Activated CD8-positive, alpha-beta T cell treated with anti-CD3 and anti-CD28 coated beads for 36 hours (primary cell): ENCODE data around the gene RPRD1B. TPM values are rescaled to one million over a fixed set of nuclear protein-coding genes. Genes with fewer than 3 reads are reported as not detected.

ENCODE experiments used
- ATAC-seq: fragments of 200-7000 bp; cut with Tn5 transposase; one replicate; pipeline ENCODE4 v1.10.0; 2021; ENCODE audit warnings: mild to moderate bottlenecking, moderate library complexity
- CTCF ChIA-PET: fragments of 350-600 bp; sonication (Branson Sonifier 250); formaldehyde crosslinking; loops from one replicate; lab custom pipeline; 2021; ENCODE audit warnings: antibody characterized with exemption; lab: Charles Lee
- POLR2A ChIA-PET: fragments of 350-600 bp; sonication (Branson Sonifier 250); formaldehyde crosslinking; loops from one replicate; lab custom pipeline; 2021; ENCODE audit warnings: antibody characterized with exemption; lab: Charles Lee
- DNase-seq: peaks from one replicate; pipeline ENCODE4 v3.0.0-alpha.2; 2020
- H3K27ac Mint-ChIP-seq: one replicate; pipeline ENCODE4 v1.8.0; 2021; ENCODE audit warnings: mild to moderate bottlenecking, mixed read lengths
- H3K27me3 Mint-ChIP-seq: one replicate; pipeline ENCODE4 v1.8.0; 2021; ENCODE audit warnings: mixed read lengths
- H3K36me3 Mint-ChIP-seq: one replicate; pipeline ENCODE4 v1.8.0; 2021; ENCODE audit warnings: low read depth, mixed read lengths
- H3K4me1 Mint-ChIP-seq: one replicate; pipeline ENCODE4 v1.8.0; 2021; ENCODE audit warnings: low read depth, mixed read lengths
- H3K4me3 Mint-ChIP-seq: one replicate; pipeline ENCODE4 v1.8.0; 2021; ENCODE audit warnings: mild to moderate bottlenecking, moderate library complexity, mixed read lengths
- H3K9me3 Mint-ChIP-seq: one replicate; pipeline ENCODE4 v1.8.0; 2021; ENCODE audit warnings: mixed read lengths
- CTCF ChIP-seq: fragments of 200-600 bp; IDR thresholded peaks from one replicate; pipeline ENCODE4 v1.8.0; 2022; ENCODE audit warnings: antibody characterized with exemption, mild to moderate bottlenecking
- intact Hi-C: fragments of 100-400 bp; cut with micrococcal nuclease; formaldehyde crosslinking; loops from one replicate; pipeline ENCODE4 v1.10.0; 2022
- total RNA-seq, 2 experiments: library from RNA; stranded (reverse); gene quantifications; one replicate each; pipeline ENCODE4 v1.2.3, GENCODE V29; 2021

The RPRD1B gene
- total RNA-seq, 2 experiments from 2014 or later: 29.1 to 29.3 TPM

- peak; percentile 68 for ATAC-seq
- POLR2A ChIA-PET: interaction anchor here (0.8 kb wide), 1 partner anchor 18 kb away, joined by 3 read pairs; no protein-coding TSS in a partner anchor
Observed at GRCh38 chr20:38001173-38001875, 32.2 kb upstream of the RPRD1B start.

DNA sequence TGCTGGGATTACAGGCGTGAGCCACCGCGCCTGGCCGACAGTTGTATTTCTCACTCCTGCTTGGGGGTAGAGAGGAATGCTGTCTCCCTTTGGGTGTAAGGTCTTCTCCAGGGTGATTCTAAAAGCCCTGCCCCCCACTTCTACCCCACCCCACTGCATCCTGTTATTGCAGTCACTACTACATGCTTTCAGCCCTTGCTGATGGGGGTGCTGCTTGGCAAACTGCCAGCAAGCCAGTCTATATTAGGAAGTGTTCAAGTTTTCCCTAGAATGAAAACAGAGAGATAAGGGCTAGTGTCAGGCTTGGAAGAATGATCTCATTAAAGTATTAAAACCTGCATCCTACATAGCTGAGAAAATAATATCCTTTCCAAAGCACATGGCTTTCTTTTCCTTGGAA is 31.6 kb upstream of the RPRD1B start:
- intact Hi-C loops: no loop called here
- TF ChIP-seq CTCF: no peak
- Mint-ChIP-seq H3K4me1 (peaks cover 21% of the 10 kb centered on the region), H3K27me3 (no peaks in the 10 kb centered on the region), H3K27ac (no peak overlapping the region), H3K36me3 (peaks cover 48% of the 10 kb centered on the region), H3K9me3 (no peaks in the 10 kb centered on the region), H3K4me3 (no peak overlapping the region)
- POLR2A ChIA-PET: interaction anchor here (0.8 kb wide), 1 partner anchor 19 kb away, joined by 3 read pairs; no protein-coding TSS in a partner anchor
- DNase-seq (peak; percentile 7), ATAC-seq (no peak)
- CTCF ChIA-PET: no interaction called here

More at GRCh38 chr20:38001173-38001875, 32.2 kb upstream of the RPRD1B start:
- peaks cover 17% of the 10 kb centered on the region for H3K4me1 Mint-ChIP-seq
- no peaks in the 10 kb centered on the region for H3K9me3 Mint-ChIP-seq
- no peak for TF ChIP-seq CTCF
- intact Hi-C loops: no loop called here
- DNase-seq: no peak
- no peaks in the 10 kb centered on the region for H3K27me3 Mint-ChIP-seq
- H3K4me3 Mint-ChIP-seq: no peak overlapping the region
- CTCF ChIA-PET: no interaction called here
- no peak overlapping the region for H3K27ac Mint-ChIP-seq
- H3K36me3 Mint-ChIP-seq: peaks cover 48% of the 10 kb centered on the region

- peaks cover 49% of the 10 kb centered on the region for H3K36me3 Mint-ChIP-seq
Observed at GRCh38 chr20:38002422-38002821, 31.1 kb upstream of the RPRD1B start.

DNA sequence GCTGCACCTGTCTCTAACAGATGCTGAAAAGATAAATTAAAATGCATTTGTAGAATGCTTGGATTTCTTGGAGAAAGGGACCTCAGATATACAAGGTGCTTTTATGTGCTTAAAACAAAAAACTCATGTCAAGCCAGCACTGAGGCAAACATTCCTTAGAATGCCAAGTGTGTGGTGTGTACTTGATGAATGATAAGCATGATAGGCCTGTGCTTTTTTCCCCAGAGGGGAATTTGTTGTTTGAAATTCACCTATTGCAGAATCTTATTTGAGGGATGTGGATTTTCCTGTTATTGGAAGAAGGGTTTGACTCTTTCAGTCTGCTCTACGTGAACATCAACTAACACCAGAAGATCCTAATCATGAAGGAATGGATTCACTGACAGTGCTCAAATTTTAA is 29.1 kb upstream of the RPRD1B start:
- no peak for DNase-seq
- no peak for ATAC-seq
- Mint-ChIP-seq H3K36me3 (peaks cover 50% of the 10 kb centered on the region), H3K4me1 (peaks cover 27% of the 10 kb centered on the region), H3K27ac (no peak overlapping the region), H3K4me3 (no peak overlapping the region), H3K9me3 (no peaks in the 10 kb centered on the region), H3K27me3 (no peaks in the 10 kb centered on the region)
- no peak for TF ChIP-seq CTCF
- CTCF ChIA-PET: no interaction called here
- POLR2A ChIA-PET: no interaction called here
- intact Hi-C loops: no loop called here

More at GRCh38 chr20:38002422-38002821, 31.1 kb upstream of the RPRD1B start:
- Mint-ChIP-seq H3K27ac (no peak overlapping the region), H3K4me1 (peaks cover 24% of the 10 kb centered on the region), H3K9me3 (no peaks in the 10 kb centered on the region), H3K27me3 (no peaks in the 10 kb centered on the region), H3K4me3 (no peak overlapping the region)
- CTCF ChIA-PET: no interaction called here
- no peak for TF ChIP-seq CTCF
- no peak for ATAC-seq
- POLR2A ChIA-PET: no interaction called here
- no peak for DNase-seq
- intact Hi-C loops: no loop called here

- H3K4me3 Mint-ChIP-seq: no peak overlapping the region
Observed at GRCh38 chr20:38005903-38006302, 27.6 kb upstream of the RPRD1B start.

More at GRCh38 chr20:38005903-38006302, 27.6 kb upstream of the RPRD1B start:
- Mint-ChIP-seq H3K27ac (no peak overlapping the region), H3K27me3 (no peaks in the 10 kb centered on the region), H3K9me3 (no peaks in the 10 kb centered on the region), H3K4me1 (peaks cover 27% of the 10 kb centered on the region), H3K36me3 (peaks cover 47% of the 10 kb centered on the region)
- ATAC-seq (no peak), DNase-seq (no peak)
- TF ChIP-seq CTCF: no peak
- POLR2A ChIA-PET: interaction anchor here (2.3 kb wide), 1 partner anchor 27 kb away, joined by 7 read pairs; the partner anchor contains the start of genes RPRD1B and TTI1
- CTCF ChIA-PET: interaction anchor here (1.0 to 1.5 kb wide), 2 partner anchors 12 to 215 kb away, joined by 3 to 5 read pairs; no protein-coding TSS in a partner anchor
- intact Hi-C loops: no loop called here
